Astrocyte of the spinal cord (primary cell): ENCODE measurements around the gene PANK4.

Experiments
- DNase-seq: peaks from one replicate; pipeline ENCODE4 v3.0.0; 2011; ENCODE audit warnings: low read depth, low spot score
- H3K4me3 ChIP-seq: 2 replicates; pipeline ENCODE4 v1.5.1; 2011; ENCODE audit warnings: low read depth, mild to moderate bottlenecking, low read length, moderate library complexity
- in situ Hi-C: cut with HindIII; loops from 2 replicates; pipeline ENCODE4 v1.10.0; 2017; ENCODE audit warnings: low sequenced_read_pairs
- TF ChIP-seq, protein P1 (sequence below): IDR thresholded peaks from 2 replicates; pipeline ENCODE4 v1.5.1; 2012; ENCODE audit warnings: low read depth, mild to moderate bottlenecking, low read length, inconsistent platforms

The PANK4 gene

DNA sequence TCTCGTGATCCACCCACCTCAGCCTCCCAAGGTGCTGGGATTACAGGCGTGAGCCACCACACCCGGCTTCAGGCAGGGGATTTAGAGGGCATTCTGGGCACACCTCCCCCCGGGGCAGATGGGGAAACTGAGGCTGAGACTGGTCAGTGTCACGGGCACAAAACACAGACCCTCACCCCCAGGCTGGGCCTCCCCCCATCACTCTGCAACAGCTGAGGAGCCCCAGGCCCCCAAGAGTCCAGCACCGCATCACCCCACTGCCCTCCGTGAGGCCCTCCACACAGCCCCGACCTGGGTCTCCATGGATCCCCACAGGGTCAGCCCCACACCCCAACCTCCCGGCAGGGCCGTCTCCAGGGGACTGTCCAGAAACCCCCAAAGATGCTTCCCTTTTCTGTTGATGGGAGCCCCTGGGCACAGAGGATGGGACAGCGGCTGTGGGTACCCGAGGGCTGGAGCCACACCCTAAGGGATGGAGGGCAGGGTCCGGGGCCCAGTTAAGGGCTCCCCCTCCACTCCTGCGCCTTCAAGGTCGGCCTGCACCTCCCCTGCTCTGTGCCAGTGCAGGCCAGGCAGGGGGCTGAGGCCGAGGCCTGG lies 40.8 kb upstream of the PANK4 start:
- TF ChIP-seq, protein P1, sequence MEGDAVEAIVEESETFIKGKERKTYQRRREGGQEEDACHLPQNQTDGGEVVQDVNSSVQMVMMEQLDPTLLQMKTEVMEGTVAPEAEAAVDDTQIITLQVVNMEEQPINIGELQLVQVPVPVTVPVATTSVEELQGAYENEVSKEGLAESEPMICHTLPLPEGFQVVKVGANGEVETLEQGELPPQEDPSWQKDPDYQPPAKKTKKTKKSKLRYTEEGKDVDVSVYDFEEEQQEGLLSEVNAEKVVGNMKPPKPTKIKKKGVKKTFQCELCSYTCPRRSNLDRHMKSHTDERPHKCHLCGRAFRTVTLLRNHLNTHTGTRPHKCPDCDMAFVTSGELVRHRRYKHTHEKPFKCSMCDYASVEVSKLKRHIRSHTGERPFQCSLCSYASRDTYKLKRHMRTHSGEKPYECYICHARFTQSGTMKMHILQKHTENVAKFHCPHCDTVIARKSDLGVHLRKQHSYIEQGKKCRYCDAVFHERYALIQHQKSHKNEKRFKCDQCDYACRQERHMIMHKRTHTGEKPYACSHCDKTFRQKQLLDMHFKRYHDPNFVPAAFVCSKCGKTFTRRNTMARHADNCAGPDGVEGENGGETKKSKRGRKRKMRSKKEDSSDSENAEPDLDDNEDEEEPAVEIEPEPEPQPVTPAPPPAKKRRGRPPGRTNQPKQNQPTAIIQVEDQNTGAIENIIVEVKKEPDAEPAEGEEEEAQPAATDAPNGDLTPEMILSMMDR: no peak
- in situ Hi-C loops: no loop called here
- no peak overlapping the region for H3K4me3 ChIP-seq
- no peak for DNase-seq

DNA sequence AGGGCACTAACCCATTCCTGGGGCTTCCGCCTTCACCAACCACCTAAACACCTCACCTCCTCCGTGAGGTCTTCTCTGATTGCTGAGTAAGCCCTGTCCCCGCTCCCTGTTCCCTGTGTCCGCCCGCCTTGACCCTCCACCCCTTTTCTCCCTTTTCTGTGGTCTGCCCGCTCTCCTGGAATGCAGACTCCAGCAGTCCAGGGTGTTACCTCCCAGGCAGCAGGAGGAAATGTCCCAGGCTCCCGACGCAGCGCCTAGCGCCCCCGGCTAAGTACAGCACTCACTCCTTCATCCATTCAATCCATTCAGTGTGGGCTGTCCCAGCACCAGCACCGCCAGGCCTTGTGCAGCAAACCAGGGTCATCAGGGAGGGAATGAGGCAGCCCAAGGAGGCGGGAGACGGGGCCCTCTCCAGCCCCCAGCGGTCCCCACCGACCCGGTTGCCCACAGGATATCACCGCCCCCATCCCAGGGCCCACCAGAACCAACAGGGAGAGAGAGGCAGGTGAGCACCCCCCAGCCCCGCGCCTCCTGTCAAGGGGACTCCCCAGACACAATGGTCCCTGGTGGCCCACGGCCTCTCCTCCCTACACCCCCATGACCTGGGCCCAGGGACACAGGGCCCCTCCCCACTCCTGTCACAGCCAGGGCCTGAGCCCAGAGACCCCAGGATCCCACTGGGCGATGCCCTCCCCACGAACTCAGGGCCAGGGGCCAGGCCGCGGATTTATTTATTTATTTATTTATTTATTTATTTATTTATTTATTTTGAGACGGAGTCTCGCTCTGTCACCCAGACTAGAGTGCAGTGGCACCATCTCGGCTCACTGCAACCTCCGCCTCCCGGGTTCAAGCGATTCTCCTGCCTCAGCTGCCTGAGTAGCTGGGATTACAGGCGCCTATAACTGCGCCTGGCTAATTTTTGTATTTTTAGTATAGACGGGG lies 40.0 kb upstream of the PANK4 start:
- no peak overlapping the region for H3K4me3 ChIP-seq
- in situ Hi-C loops: no loop called here
- no peak for DNase-seq
- TF ChIP-seq, protein P1: no peak

DNA sequence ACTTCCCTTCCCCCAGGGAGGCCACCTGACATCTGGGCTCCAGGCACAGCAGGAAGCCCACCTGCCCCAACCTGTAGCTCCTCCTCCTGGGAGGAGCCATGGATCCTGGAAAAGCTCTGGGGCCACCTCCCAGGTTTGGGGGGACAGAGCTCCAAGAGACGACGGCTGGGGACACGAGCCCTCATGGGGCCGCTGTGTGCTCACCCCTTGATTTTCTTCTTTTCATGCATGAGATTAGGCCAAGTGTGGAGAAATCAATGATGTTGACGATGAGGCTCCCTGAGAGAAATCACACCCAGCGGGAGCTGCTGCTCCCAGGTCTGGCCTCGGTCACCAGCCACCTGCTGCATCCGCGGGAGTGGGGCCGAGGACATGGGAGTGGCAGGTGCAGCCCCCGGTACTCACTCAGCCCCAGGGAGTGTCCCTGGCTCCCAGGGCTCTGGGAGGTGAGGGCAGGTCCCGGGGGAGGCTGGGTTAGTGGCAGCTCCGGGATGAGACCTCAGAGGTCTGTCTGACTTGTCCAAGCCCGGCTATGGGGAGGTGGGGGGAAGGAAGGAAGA lies 38.5 kb upstream of the PANK4 start:
- TF ChIP-seq, protein P1: no peak
- in situ Hi-C loops: no loop called here
- H3K4me3 ChIP-seq: no peak overlapping the region
- no peak for DNase-seq

DNA sequence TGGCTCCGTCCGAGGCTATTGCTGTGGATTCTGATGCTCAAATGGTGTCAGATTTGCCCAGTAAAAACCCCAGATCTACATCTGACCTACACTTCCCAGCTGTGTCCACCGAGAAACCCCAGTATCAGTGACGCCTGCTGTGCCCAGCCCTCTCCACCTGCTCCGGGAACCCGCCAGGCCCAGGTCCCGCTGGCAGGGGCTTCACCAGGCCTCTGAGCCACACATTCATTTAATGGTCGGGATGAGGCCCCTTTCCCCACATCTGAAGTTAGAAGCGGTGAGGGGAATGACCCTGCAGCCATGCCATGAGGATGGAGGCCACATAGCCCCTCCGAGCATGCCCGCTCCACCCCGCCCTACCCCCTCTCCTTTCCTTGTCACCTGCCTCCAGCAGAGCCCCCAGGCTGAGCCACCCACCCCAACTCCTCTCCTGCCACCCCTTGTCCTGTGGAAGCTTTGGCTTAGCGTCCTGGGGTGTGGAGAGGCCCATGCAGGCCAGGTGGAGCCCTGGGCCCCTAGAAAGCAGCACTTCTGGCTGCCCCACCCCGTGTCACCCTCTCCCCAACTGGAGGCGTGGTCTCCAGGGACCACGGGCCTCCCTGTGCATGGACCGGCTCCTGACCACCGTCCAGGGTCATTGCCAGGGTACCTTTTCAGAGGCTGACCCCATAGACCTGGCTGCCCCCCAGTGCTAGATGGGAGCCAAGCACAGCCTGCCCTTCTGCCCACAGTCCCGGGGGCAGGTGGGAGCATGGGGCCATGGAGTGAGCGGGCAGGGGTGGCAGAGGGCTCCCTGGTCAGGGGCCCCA lies 37.8 kb upstream of the PANK4 start:
- in situ Hi-C loops: no loop called here
- TF ChIP-seq, protein P1: no peak
- no peak for DNase-seq
- no peak overlapping the region for H3K4me3 ChIP-seq

DNA sequence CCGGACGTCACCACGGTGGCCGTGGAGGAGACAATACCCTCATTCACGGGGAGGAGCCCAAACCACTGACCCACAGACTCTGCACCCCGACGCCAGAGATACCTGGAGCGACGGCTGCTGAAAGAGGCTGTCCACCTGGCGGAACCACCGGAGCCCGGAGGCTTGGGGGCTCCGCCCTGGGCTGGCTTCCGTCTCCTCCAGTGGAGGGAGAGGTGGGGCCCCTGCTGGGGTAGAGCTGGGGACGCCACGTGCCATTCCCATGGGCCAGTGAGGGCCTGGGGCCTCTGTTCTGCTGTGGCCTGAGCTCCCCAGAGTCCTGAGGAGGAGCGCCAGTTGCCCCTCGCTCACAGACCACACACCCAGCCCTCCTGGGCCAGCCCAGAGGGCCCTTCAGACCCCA lies 36.8 kb upstream of the PANK4 start:
- in situ Hi-C loops: no loop called here
- H3K4me3 ChIP-seq: no peak overlapping the region
- TF ChIP-seq, protein P1: no peak

More for the DNA sequence above, 36.8 kb upstream of the PANK4 start:
- DNase-seq: no peak
